ENCODE measurements around the gene PRR33.

The PRR33 gene

GRCh38 chr11:1858576-1858975 is 33.1 kb downstream of the PRR33 start:
- no peak for DNase-seq (ENCODE audit: low read depth)
- TF ChIP-seq CTCF (conservative IDR thresholded peaks at IDR 0.05; ENCODE audit: control insufficient read depth, insufficient read depth, low read depth, low read length) = no peak
- H3K4me3 ChIP-seq (ENCODE audit: control insufficient read depth, low read depth, low read length) = no peak overlapping the region

GRCh38 chr11:1858154-1858553 is 33.5 kb downstream of the PRR33 start:
- TF ChIP-seq CTCF (conservative IDR thresholded peaks at IDR 0.05; ENCODE audit: control insufficient read depth, insufficient read depth, low read depth, low read length) = no peak
- no peak for DNase-seq (ENCODE audit: low read depth)
- H3K4me3 ChIP-seq (ENCODE audit: control insufficient read depth, low read depth, low read length) = no peak overlapping the region

- TF ChIP-seq CTCF (conservative IDR thresholded peaks at IDR 0.05; ENCODE audit: control insufficient read depth, insufficient read depth, low read depth, low read length) = no peak
- DNase-seq (ENCODE audit: low read depth) = no peak
- H3K4me3 ChIP-seq (ENCODE audit: control insufficient read depth, low read depth, low read length) = no peak overlapping the region
These were observed 34.6 kb downstream of the PRR33 start for GRCh38 chr11:1857064-1857463.

GRCh38 chr11:1856306-1857005 is 35.2 kb downstream of the PRR33 start:
- DNase-seq (ENCODE audit: low read depth) = no peak
- no peak for TF ChIP-seq CTCF (conservative IDR thresholded peaks at IDR 0.05; ENCODE audit: control insufficient read depth, insufficient read depth, low read depth, low read length)
- no peak overlapping the region for H3K4me3 ChIP-seq (ENCODE audit: control insufficient read depth, low read depth, low read length)

GRCh38 chr11:1855886-1856265 is 35.8 kb downstream of the PRR33 start:
- no peak for DNase-seq (ENCODE audit: low read depth)
- H3K4me3 ChIP-seq (ENCODE audit: control insufficient read depth, low read depth, low read length) = no peak overlapping the region
- TF ChIP-seq CTCF (conservative IDR thresholded peaks at IDR 0.05; ENCODE audit: control insufficient read depth, insufficient read depth, low read depth, low read length) = no peak

GRCh38 chr11:1854949-1855885 is 36.5 kb downstream of the PRR33 start:
- DNase-seq (ENCODE audit: low read depth) = no peak
- no peak overlapping the region for H3K4me3 ChIP-seq (ENCODE audit: control insufficient read depth, low read depth, low read length)
- no peak for TF ChIP-seq CTCF (conservative IDR thresholded peaks at IDR 0.05; ENCODE audit: control insufficient read depth, insufficient read depth, low read depth, low read length)

Data from fibroblast of mammary gland (primary cell).